BJ (cell line): ENCODE data around the gene LPXN. TPM values are rescaled to one million over a fixed set of nuclear protein-coding genes. Genes with fewer than 3 reads are reported as not detected.

ENCODE experiments used
- CTCF ChIA-PET: fragments of 350-600 bp; formaldehyde crosslinking; extraction: SDS; loops from one replicate; lab custom pipeline; 2021; ENCODE audit warnings: antibody characterized with exemption, inconsistent platforms; lab: Yijun Ruan, JAX
- POLR2A ChIA-PET: fragments of 300-600 bp; sonication (Branson Sonifier 250); formaldehyde crosslinking; extraction: SDS; loops from one replicate; lab custom pipeline; 2021; ENCODE audit warnings: antibody characterized with exemption; lab: Charles Lee
- DNase-seq: peaks from one replicate; pipeline ENCODE4 v3.0.0-alpha.2; 2011; ENCODE audit warnings: low read depth
- H3K27me3 ChIP-seq: 2 replicates; pipeline ENCODE4 v1.6.0; 2011; ENCODE audit warnings: low read length; ENCODE audit not compliant: control insufficient read depth, insufficient read depth
- H3K36me3 ChIP-seq: 2 replicates; pipeline ENCODE4 v1.5.1; 2011; ENCODE audit warnings: low read length; ENCODE audit not compliant: control insufficient read depth, insufficient read depth
- H3K4me3 ChIP-seq: 2 replicates; pipeline ENCODE4 v1.5.1; 2011; ENCODE audit warnings: low read depth, mild to moderate bottlenecking, control low read depth, low read length
- CTCF ChIP-seq: IDR thresholded peaks from 2 replicates; pipeline ENCODE4 v1.5.1; 2011; ENCODE audit warnings: low read depth, mild to moderate bottlenecking, control low read depth, inconsistent platforms, low read length, moderate library complexity; ENCODE audit not compliant: insufficient read depth
- polyA plus RNA-seq: library from polyadenylated mRNA; depleted of rRNA; stranded (reverse); fragments of >200 nt; gene quantifications from 2 replicates; pipeline ENCODE4 v1.2.3, GENCODE V29; 2011

LPXN gene
- polyA plus RNA-seq, 1 experiment: 29.2 TPM

- ChIA-PET CTCF (interaction anchor here (1.1 to 7.2 kb wide), 3 partner anchors 14 to 709 kb away, joined by 3 to 51 read pairs (median 5); no protein-coding TSS in a partner anchor), POLR2A (no interaction called here)
- TF ChIP-seq CTCF: no peak
- no peak for DNase-seq
- Histone ChIP-seq H3K27me3 (no peaks in the 10 kb centered on the region), H3K36me3 (no peaks in the 10 kb centered on the region), H3K4me3 (no peak overlapping the region)
Measured at GRCh38 chr11:58509748-58510147, 65.9 kb downstream of the LPXN start.

DNA sequence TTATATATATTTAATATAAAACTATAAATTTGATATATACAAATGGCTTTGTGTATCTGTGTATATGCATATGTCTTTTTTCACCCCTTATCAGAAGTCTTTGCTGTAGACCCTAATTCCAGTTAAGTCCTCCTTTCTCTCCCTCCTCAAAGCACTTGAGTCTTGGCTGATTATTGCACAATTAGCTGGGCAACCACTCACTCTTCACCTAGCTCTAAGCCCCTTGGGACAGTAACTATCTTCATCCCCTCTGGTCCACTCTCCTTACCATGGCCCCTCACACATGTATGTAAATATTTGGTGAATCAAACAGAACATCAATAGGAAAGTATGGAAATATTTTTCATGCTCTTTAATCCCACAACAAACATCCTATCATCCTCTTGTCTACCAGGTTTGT is 66.8 kb downstream of the LPXN start:
- CTCF ChIA-PET: interaction anchor here (1.1 to 7.2 kb wide), 3 partner anchors 13 to 708 kb away, joined by 3 to 51 read pairs (median 5); no protein-coding TSS in a partner anchor
- Histone ChIP-seq H3K27me3 (no peaks in the 10 kb centered on the region), H3K36me3 (no peaks in the 10 kb centered on the region), H3K4me3 (no peak overlapping the region)
- POLR2A ChIA-PET: no interaction called here
- TF ChIP-seq CTCF: no peak
- DNase-seq: no peak

DNA sequence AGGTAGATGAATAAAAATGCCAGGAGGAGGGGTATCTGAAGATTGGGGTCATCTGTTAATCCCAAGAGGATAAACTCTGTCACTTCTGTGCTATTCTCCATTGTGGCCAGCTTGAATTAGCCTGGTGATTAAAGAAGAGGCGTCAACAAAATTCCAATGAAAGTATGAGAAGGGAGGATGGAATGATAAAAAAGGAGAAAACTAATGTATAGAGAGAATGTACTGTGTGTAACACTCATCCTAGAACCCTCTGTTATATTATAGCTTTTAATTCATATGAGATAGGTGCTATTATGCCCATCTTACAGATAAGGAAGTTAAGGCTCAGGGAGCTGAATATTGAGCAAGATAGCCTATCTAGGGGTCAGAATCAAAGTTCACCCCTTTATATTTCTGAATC is 67.7 kb downstream of the LPXN start, which contains the start of gene OR5B21:
TSS of gene OR5B21 (minus strand) at position 101 of the 400 bp plus-strand sequence. CDS start at position 101, 0 bp downstream.
- no peak for TF ChIP-seq CTCF
- no peak for DNase-seq
- no peaks in the 10 kb centered on the region for H3K36me3 ChIP-seq
- ChIA-PET CTCF (interaction anchor here (7.2 kb wide), 1 partner anchor 15 kb away, joined by 51 read pairs; no protein-coding TSS in a partner anchor), POLR2A (no interaction called here)
- H3K27me3 ChIP-seq: no peaks in the 10 kb centered on the region
- H3K4me3 ChIP-seq: no peak within 1 kb of the TSS

DNA sequence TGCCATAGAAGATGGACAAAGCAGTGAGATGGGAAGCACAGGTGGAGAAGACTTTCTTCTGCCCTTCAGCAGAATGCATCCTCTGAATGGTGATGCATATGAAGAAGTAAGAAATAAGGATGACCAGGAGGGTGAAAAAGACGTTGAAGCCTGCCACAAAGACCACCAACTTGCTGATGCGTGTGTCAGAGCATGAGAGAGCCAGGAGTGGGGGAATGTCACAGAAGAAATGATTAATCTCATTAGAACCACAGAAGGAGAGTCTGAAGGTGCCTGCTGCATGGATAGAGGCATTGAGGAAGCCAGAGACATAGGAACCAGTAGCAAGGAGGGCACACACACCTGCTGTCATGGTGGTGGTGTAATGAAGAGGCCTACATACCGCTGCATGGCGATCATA is 68.3 kb downstream of the LPXN start:
- no peak overlapping the region for H3K4me3 ChIP-seq
- DNase-seq: no peak
- ChIA-PET CTCF (no interaction called here), POLR2A (no interaction called here)
- no peaks in the 10 kb centered on the region for H3K27me3 ChIP-seq
- H3K36me3 ChIP-seq: no peaks in the 10 kb centered on the region
- no peak for TF ChIP-seq CTCF

DNA sequence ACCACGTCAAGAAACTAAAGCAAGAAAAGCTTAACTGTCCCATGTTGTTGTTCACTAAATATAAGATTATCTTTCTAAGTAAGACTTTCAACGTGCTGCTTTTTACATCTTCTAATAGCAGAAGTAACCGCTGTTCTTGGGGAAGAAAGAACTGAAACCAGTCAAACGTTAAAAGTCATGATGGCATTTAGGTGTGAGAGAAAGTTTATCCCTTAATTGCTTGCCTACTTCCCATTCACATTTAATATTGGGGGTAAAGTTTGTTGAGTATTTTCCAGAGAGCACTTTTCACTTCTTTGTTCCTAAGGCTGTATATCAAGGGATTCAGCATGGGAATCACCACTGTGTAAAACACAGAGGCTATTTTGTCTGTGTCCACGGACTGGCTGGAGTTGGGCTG is 68.7 kb downstream of the LPXN start:
- Histone ChIP-seq H3K4me3 (no peak overlapping the region), H3K27me3 (no peaks in the 10 kb centered on the region), H3K36me3 (no peaks in the 10 kb centered on the region)
- ChIA-PET POLR2A (no interaction called here), CTCF (no interaction called here)
- DNase-seq: no peak
- no peak for TF ChIP-seq CTCF
